22Rv1 (cell line): ENCODE measurements around the gene PCBP4.

Experiments used
- CTCF ChIP-seq: fragments of 450-650 bp; IDR thresholded peaks from 2 replicates; pipeline ENCODE4 v1.5.1; 2017; ENCODE audit warnings: mild to moderate bottlenecking
- ZFX ChIP-seq: fragments of 450-650 bp; IDR thresholded peaks from 2 replicates; pipeline ENCODE4 v1.6.1; 2017; ENCODE audit warnings: antibody characterized with exemption, borderline replicate concordance

- TF ChIP-seq CTCF: no peak
- TF ChIP-seq ZFX: no peak
Measured at GRCh38 chr3:51998774-51999173, 31.5 kb upstream of the PCBP4 start.
